A172 (cell line): ENCODE measurements around the gene FOXRED2. TPM values are rescaled to one million over a fixed set of nuclear protein-coding genes. Genes with fewer than 3 reads are reported as not detected.
"Not testable (repeated sequence)": the region's sequence is repeated elsewhere in the genome, so short reads cannot be mapped to it uniquely, and the experiment has no call there.

ENCODE experiments used
- DNase-seq: peaks from one replicate; pipeline ENCODE4 v3.0.0-alpha.2; 2015; ENCODE audit warnings: low spot score
- total RNA-seq: library from RNA; depleted of rRNA; stranded (reverse); fragments of >200 nt; shearing (Covaris generic); gene quantifications from 2 replicates; pipeline ENCODE4 v1.2.3, GENCODE V29; 2014

The FOXRED2 gene
- total RNA-seq, 1 experiment from 2014 or later: 18.4 TPM

- peak; percentile 69 for DNase-seq
Measured at GRCh38 chr22:36470162-36470993, 36.5 kb downstream of the FOXRED2 start.

DNA sequence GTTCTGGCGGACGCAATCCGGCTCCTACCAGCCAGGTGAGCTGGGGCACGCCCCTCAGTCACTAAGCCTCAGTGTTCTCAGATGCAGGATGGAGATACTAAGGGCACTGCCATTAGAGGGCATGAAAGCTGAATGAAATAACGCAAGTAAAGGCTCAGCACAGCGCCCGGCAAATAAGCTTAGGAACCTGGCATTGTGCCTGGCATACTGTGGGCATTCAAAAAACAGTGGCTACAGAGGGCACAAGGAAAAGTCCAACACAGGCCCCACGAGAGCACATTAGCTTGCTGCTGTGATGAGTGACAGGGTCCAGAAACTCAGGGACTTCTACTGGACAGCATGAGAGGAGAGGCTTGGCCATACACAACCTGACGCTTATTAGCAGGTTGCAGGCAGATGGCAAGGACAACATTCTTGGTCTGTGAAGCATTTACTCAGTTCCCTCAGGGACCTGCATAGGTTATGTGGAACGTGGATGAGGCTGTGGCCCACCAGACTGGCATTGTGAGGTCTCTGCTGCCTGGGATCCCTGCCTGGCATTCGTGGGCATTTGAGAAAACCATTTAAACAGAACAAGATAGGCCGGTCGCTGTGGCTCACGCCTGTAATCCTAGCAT, 37.6 kb downstream of the FOXRED2 start:
- no peak for DNase-seq

DNA sequence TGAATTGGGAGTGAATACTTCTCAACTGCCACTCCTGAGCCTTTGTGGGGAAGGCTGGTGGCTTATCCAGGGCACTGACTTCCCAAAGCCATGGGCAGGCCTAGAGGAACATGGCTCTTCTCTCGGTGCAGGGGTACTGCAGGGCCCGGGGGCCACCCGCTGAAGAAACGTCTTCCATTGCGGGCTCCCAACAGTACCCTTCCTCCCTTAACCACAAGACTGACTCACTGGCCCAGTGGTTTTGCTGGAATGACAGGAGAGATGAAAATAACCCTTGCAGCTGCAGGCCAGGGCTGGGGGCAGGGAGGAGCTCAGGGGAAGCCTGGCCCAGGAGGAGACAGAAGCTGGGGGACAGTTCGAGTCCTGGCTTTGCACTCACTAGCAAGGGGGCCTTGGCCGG, 38.9 kb downstream of the FOXRED2 start:
- peak; percentile 91 for DNase-seq

- peak; percentile 92 for DNase-seq
Measured at GRCh38 chr22:36467042-36467810, 39.6 kb downstream of the FOXRED2 start.

DNA sequence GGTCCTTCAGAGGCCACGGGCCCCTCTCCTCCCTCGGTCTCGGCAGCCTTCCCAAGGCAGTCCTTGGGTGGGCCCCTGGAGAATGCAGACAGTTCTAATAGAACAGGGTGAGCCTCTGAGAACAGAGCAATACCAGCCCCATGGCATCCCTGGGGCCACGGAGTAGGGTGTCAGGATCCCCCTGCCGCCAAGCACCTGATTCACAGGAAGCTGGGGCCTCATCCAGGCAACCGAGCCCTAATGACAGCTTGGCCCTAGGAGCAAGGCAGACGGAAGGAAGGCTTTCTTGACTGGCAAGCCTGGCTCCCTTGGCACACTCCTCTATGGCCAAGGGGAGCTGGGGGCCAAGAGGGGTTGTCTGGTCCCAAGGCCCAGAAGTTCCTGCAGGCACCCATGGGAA, 40.6 kb downstream of the FOXRED2 start:
- no peak for DNase-seq

DNA sequence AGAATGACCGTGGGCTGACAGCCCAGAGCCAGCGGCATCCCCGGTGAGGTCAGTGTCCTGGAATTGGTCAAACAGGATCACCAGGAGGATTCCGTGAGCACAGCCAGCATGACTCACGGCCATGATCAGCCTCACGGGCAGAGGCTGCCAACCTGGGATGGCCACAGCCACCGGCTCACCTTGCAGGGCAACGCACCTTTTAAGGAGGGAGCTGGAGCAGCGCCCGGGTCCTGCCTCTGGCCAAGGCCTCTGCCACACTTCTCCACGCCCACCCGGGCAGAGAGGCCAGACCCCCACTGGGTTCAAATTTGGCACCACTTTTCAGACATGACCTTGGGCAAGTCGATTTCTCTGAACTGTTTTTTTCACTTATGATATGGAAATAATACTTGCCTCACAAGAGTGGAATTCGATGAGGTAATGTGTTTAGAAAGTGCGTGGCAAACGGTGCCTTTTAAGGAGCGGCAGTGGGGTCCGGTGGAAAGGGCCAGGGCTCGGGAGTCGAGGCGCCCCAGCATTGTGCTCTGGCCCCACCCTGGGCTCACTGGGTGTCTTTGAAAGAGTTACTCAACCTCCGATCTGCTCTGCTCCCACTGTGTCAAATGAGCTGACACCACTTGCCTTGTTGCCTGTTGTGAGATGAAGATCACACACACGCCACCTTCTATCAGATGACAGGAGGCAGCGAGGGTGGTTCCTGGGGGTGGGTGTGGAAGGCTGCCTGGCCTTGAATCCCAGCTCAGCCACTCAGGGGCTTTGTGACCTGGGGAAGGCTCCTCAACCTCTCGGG, 41.4 kb downstream of the FOXRED2 start:
- DNase-seq: peak; percentile 93

- no peak for DNase-seq
Measured at GRCh38 chr22:36464715-36465231, 42.1 kb downstream of the FOXRED2 start.

DNA sequence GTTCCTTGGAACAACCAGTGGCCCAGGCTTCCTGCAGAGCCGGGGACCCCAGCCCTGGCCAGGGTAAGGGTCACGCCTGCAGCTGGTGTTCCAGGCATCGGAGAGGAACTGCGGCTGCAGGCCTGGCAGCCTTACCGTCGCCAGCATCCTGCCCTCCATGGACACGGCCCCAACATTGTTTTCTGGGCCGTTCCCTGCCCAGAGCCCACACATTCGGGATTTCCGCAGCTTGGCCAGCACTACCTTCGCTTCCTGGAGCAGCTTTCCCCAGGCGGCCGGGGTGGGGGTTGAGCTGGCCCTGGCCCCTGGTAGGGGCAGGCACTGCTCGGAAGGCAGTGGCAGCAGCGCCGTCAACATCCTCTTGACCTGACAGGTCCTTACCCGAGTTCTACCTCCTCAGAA, 43.1 kb downstream of the FOXRED2 start:
- DNase-seq: no peak

DNA sequence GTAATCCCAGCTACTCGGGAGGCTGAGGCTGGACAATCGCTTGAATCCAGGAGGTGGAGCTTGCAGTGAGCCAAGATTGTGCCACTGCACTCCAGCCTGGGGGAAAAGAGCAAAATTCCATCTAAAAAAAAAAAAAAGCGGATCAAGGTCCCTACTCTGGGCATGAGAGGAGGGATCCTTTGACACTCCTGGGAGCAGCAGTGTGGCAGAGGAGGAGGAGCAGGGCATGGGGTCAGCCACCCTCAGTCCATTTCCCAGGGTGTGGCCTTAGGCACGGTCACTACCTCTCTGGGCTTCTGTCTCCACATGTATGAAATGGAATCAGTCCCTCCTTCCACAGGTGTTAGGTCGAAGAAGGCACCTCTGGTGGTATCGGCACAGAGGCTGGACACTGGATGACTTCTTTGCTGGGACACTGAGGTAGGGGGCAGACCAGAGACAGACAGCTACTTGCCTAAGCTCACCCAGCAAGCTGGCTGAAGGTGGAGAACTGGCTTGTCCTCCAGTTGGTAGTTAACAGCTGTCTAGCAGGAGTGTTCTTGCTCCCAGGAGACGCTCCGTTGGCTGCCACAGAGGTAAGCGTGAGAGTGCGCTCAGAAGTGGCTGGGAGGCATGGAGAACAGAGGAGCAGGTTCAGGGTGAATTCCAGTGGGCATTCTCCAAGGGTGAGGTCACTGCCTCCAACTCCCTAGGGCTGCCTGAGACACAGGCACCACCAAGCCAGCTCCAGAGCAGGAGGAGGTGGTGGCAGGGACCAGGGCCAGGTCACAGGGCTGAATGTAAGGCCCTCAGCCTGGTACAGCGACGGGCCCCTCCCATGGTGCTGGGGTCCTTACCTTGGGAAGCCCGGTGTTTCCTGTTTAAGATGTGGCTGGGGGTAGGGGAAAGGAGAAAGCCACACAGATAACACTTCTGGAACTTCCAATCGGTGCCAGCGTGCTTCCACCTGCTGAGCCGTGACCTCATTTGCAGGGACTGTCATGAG, 44.9 kb downstream of the FOXRED2 start:
- peak; percentile 93 for DNase-seq

- DNase-seq: no peak
Measured at GRCh38 chr22:36460202-36460601, 46.6 kb downstream of the FOXRED2 start.

GRCh38 chr22:36457688-36458450, 49.0 kb downstream of the FOXRED2 start:
- no peak for DNase-seq

DNA sequence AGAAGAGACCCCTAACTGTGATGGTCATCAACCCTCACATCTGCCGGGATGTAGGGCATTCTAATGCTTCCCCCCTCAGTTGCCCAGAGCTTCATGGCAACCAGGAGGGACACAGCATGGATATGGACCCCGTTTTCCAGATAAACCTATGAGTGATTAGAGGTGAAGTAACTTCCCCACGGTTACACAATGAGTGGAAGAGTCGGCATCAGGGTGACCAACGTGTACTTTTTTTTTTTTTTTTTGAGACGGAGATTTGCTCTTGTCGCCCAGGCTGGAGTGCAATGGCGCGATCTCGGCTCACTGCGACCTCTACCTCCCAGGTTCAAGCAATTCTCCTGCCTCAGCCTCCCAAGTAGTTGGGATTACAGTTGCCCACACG, 50.4 kb downstream of the FOXRED2 start:
- DNase-seq: no peak

- DNase-seq: no peak
Measured at GRCh38 chr22:36455571-36456463, 51.0 kb downstream of the FOXRED2 start.

DNA sequence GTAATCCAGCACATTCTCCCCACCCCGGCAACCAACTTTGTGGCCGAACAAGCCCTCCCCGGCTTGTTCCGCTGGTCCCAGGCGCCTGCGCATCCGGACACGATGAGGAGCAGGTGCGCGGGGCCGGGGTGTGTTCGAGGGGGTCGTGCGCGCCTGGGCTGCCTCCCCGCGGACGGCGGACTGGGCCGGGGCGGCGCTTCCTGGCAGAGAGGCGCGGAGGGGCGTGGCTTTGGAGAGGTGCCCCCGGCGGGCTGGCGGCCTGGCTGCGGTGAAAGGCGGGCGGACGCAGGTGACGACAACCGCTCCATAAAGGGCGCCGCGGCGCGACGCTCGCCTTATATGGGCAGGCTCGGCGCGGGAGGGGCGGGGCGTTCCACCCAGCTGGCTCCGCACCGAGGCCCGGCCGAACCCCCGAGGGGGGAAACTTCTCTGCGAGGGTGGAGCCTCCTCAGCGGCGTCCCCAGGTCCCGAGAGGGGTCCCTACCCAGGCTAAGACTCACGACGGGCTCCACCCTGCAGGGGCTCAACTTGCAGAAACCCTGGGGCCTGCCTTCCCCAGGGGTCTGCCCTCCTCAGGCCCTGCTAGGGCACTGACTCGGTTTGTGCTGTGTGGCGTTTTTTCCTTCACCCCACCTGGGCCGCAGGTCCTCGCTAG, 51.8 kb downstream of the FOXRED2 start:
- peak; percentile 76 for DNase-seq

DNA sequence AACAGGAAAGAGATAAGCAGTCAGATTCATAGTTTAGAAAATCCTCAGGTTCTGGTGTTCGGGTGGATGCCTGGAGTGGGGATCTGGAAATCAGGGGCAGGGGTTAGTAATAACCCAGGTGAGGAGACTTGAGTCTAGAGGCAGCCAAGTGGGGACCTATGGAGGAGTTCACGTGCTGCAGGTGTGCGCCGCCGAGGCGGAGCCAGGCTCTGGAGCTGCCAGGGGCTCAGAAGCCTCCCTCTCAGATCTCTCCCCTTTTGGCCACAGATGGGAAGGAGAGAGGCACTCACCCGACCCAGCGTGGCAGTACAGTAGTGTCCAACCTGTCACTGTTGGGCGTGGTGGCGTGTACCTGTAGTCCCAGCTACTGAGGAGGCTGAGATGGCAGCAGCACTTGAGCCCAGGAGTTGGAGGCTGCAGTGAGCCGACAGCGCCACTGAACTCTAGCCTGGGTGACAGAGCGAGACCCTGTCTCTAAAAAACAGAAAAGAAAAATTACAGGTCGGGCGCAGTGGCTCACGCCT, 52.9 kb downstream of the FOXRED2 start:
- no peak for DNase-seq

DNA sequence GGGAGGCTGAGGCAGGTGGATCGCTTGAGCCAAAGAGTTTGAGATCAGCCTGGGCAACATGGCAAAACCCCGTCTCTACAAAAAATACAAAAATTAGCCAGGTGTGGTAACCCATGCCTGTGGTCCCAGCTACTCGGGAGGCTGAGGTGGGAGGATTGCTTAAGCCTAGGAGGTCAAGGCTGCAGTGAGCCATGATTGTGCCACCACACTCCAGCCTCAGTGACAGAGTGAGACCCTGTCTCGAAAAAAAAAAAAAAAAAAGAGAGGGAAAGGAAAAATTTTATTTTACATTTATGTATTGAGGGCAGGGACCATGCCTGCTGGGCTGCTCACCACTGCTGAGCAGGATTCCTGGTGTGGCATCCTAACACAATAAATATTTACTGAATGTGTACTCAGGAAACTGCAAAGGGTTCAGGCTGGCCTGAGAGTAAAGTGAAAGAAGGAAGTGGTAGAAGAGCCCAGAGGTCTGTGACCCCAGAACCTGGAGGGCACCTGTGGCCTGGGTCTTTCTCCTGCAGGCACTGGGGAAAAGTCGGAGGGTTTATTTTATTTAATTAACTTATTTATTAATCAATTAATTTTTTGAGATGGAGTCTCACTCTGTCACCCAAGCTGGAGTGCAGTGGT, 53.7 kb downstream of the FOXRED2 start:
- DNase-seq: not testable (repeated sequence)
